ENCODE data around the gene CTF1. TPM values are rescaled to one million over a fixed set of nuclear protein-coding genes. Genes with fewer than 3 reads are reported as not detected.

CTF1 gene
- total RNA-seq, 1 donor from 2014 or later = 4.3 TPM

DNA sequence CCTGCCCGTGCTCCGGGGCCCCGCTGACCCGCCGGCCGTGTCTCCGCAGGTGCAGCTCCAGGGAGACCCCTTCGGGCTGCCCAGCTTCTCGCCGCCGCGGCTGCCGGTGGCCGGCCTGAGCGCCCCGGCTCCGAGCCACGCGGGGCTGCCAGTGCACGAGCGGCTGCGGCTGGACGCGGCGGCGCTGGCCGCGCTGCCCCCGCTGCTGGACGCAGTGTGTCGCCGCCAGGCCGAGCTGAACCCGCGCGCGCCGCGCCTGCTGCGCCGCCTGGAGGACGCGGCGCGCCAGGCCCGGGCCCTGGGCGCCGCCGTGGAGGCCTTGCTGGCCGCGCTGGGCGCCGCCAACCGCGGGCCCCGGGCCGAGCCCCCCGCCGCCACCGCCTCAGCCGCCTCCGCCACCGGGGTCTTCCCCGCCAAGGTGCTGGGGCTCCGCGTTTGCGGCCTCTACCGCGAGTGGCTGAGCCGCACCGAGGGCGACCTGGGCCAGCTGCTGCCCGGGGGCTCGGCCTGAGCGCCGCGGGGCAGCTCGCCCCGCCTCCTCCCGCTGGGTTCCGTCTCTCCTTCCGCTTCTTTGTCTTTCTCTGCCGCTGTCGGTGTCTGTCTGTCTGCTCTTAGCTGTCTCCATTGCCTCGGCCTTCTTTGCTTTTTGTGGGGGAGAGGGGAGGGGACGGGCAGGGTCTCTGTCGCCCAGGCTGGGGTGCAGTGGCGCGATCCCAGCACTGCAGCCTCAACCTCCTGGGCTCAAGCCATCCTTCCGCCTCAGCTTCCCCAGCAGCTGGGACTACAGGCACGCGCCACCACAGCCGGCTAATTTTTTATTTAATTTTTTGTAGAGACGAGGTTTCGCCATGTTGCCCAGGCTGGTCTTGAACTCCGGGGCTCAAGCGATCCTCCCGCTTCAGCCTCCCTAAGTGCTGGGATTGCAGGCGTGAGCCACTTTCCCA is 5.9 kb downstream of the CTF1 start:
- TF ChIP-seq, protein P1, sequence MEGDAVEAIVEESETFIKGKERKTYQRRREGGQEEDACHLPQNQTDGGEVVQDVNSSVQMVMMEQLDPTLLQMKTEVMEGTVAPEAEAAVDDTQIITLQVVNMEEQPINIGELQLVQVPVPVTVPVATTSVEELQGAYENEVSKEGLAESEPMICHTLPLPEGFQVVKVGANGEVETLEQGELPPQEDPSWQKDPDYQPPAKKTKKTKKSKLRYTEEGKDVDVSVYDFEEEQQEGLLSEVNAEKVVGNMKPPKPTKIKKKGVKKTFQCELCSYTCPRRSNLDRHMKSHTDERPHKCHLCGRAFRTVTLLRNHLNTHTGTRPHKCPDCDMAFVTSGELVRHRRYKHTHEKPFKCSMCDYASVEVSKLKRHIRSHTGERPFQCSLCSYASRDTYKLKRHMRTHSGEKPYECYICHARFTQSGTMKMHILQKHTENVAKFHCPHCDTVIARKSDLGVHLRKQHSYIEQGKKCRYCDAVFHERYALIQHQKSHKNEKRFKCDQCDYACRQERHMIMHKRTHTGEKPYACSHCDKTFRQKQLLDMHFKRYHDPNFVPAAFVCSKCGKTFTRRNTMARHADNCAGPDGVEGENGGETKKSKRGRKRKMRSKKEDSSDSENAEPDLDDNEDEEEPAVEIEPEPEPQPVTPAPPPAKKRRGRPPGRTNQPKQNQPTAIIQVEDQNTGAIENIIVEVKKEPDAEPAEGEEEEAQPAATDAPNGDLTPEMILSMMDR (conservative IDR thresholded peaks at IDR 0.05; ENCODE audit: low read depth, low read length) = peak; percentile 20
- H3K4me3 ChIP-seq (ENCODE audit: low read depth, low read length) = peak overlapping the region; percentile 56
- no peak for DNase-seq (ENCODE audit: low read depth)

DNA sequence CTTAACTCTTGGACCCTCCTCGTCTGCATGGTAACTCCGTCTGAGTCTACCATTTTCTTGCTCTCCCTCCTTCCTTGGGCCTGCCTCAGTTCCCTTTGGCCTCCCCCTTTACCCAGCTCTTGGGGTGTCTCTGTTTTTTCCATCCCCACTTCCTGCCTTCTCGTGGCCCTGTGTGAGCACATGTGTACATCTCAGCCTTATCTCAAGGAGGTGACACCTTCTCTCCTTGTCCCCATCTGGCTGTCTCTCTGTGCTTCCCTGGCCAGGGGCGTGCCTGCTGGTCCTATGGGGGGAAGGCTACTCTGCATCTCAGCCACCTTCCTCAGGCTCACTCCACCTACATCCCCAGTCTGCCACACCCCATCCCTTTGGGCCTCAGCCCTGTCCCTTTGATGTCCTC is 6.6 kb downstream of the CTF1 start:
- TF ChIP-seq, protein P1 (conservative IDR thresholded peaks at IDR 0.05; ENCODE audit: low read depth, low read length) = no peak
- no peak for DNase-seq (ENCODE audit: low read depth)

DNA sequence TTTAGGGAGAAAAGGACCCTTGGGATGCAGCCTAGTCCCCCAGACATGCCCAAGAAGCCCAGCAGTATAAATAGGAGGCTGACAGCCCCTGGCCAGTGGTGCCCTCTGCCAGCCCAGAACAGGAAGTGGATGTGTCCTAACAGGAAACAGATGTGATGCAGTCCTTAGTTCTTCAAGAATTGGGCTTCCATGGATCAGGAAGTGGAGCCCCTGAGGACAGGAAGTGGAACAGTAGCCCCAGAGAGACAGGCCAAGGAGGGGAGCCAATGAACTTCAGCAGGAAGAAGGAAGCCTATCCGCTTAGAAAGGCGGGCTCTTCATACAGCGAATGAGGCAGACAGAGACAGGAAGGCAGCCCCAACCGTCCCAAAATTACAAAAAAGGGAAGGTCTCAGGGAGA is 7.2 kb downstream of the CTF1 start:
- no peak for DNase-seq (ENCODE audit: low read depth)
- no peak overlapping the region for H3K4me3 ChIP-seq (ENCODE audit: low read depth, low read length)
- TF ChIP-seq, protein P1 (conservative IDR thresholded peaks at IDR 0.05; ENCODE audit: low read depth, low read length) = no peak

More for the DNA sequence above, 6.6 kb downstream of the CTF1 start:
- H3K4me3 ChIP-seq (ENCODE audit: low read depth, low read length) = no peak overlapping the region

DNA sequence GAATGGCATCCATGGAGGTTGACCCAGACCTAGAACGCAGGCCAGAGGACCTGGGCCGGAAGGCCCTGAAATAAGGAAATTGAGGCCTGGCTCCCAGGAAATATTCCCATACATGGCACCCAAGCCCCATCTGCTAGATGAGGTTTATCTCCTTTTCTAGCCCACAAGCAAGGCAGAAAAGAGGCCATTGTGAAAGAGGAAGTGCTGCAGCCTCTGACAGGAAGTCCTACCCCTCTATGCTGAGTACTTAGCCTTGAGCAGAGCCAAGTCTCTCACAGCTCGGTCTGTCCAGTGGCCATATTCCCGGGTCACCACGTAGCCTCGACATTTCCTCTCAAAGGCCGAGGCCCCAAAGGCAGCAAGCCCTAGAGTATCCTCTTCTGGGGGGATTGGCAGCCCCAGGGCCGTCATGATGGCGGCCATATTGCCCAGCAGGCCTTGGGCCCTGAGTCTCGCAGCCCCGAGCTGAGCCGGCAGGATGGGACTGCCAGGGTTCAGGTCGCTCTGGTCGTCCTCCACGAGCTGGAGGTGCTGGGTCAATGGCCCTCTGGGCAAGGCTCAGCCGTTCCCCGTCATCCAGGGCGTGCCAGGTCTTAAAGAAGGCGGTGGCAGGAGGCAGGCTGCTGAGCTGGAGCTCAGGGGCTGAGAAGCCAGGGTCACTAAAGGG is 7.8 kb downstream of the CTF1 start:
- TF ChIP-seq, protein P1 (conservative IDR thresholded peaks at IDR 0.05; ENCODE audit: low read depth, low read length) = no peak
- H3K4me3 ChIP-seq (ENCODE audit: low read depth, low read length) = no peak overlapping the region
- no peak for DNase-seq (ENCODE audit: low read depth)

DNA sequence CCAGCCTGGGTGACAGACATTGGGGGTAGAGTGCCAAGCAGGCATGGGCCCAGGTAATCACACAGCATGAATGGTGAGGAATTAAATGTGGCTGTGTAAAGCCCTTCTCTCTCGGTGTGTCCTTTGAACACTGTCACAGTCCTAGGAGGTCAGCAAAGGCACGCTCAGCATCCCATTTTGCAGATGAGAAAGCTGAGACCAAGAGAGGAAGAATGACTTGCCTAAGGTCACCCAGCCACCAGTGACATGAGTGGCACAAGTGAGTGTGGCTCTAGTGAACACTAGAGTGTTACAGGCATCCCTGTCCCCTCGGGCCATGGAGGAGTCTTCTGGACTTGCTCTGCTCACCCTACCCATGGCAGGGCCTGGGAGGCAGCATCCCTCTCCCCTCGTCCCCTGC is 10.7 kb downstream of the CTF1 start:
- DNase-seq (ENCODE audit: low read depth) = no peak
- H3K4me3 ChIP-seq (ENCODE audit: low read depth, low read length) = no peak overlapping the region
- TF ChIP-seq, protein P1 (conservative IDR thresholded peaks at IDR 0.05; ENCODE audit: low read depth, low read length) = no peak

DNA sequence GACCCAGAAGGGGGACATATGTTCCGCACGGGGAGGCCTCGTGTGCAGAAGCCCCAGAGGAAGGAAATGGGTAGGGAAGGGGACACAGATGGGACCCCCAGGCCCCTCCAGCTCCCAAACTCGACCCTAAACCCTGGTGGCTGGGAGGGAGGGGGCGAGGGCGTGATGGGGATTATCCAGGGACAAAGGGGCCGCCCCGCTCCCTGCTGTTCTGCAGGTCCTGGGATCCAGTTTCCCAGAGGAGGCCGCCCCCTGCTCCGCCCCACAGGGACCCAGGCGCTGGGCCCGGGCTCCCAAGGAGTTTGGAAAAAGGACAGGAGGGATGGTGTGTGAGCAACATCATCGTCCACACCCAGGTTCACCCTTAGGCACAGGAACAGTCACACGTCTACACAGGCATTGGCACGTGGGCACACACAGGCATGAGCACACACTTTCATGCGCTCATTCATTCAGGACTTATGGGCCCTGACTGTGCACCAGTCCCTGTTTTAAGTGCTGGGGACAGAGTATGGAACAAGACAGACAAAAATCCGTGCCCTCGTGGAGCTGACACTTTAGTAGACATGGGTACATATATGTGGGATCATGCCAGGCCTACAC is 14.1 kb downstream of the CTF1 start:
- TF ChIP-seq, protein P1 (conservative IDR thresholded peaks at IDR 0.05; ENCODE audit: low read depth, low read length) = no peak
- no peak overlapping the region for H3K4me3 ChIP-seq (ENCODE audit: low read depth, low read length)
- DNase-seq (ENCODE audit: low read depth) = no peak
